Panc1 (cell line): Measurements from ENCODE around the gene HIGD2A.

Source experiments
- CTCF ChIP-seq: fragments of 450-650 bp; IDR thresholded peaks from 2 replicates; pipeline ENCODE4 v1.5.1; 2017; ENCODE audit warnings: mild to moderate bottlenecking
- TCF7L2 ChIP-seq: IDR thresholded peaks from 2 replicates; pipeline ENCODE4 v1.6.1; 2011; ENCODE audit warnings: mild to moderate bottlenecking, low read depth, low read length, inconsistent platforms

- TF ChIP-seq CTCF (no peak), TCF7L2 (no peak)
Measured at GRCh38 chr5:176387384-176387925, 1.1 kb upstream of the HIGD2A start.
